ENCODE data around the gene SARDH.

SARDH gene

DNA sequence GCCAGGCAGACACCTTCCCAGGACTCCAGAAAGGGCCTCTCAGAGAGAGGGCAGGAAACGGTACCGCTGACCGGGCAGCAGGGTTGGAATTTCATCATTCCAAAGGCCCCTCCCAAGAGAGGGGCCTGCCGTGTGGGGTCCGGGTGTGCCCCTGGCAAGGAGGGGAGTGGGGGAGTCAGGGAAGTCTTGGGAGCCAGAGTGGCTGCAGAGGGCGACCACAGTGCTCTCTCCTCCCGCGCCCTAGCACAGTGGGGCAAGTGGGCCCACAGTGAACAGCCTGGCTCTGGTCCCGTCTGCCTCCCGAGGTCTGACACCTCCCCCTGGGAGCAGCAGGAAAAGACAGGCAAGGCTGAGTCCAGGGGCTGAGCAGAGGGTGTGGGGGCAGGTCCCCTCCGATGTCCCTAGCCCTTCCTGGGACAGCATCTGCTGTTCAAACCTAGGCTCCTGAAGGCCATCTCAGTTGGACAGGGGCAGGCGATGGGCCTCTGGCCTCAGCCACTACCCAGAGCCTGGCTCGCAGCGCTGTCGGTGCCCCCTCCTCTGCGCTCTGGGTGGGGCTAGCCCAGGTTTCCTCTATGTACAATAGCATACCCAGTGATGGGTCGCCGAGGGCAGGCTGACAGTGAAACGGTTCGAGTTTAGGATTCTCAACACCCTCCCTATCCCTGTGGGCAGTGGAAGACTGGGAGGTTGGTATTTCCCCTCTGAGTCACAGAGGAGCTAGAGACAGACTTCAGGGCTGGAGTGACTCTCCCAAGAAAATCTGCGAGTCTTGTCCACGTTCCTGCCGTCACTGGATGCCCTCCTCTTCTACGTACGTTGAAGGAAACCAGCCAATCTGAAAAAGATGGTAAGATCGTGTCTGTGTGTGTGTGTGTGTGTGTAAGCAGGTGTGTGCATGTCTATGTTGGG lies 25.4 kb upstream of the SARDH start:
- Histone ChIP-seq H3K4me3 (ENCODE audit: low read length) (no peak overlapping the region), H3K36me3 (ENCODE audit: control insufficient read depth, insufficient read depth, low read length) (peaks cover 4% of the 10 kb centered on the region), H3K9me3 (ENCODE audit: control insufficient read depth, low read length) (no peaks in the 10 kb centered on the region), H3K4me1 (ENCODE audit: control insufficient read depth, insufficient read depth, low read length) (no peaks in the 10 kb centered on the region), H3K27me3 (ENCODE audit: control insufficient read depth, insufficient read depth, low read length) (no peaks in the 10 kb centered on the region), H3K9ac (ENCODE audit: low read length) (no peak overlapping the region)

DNA sequence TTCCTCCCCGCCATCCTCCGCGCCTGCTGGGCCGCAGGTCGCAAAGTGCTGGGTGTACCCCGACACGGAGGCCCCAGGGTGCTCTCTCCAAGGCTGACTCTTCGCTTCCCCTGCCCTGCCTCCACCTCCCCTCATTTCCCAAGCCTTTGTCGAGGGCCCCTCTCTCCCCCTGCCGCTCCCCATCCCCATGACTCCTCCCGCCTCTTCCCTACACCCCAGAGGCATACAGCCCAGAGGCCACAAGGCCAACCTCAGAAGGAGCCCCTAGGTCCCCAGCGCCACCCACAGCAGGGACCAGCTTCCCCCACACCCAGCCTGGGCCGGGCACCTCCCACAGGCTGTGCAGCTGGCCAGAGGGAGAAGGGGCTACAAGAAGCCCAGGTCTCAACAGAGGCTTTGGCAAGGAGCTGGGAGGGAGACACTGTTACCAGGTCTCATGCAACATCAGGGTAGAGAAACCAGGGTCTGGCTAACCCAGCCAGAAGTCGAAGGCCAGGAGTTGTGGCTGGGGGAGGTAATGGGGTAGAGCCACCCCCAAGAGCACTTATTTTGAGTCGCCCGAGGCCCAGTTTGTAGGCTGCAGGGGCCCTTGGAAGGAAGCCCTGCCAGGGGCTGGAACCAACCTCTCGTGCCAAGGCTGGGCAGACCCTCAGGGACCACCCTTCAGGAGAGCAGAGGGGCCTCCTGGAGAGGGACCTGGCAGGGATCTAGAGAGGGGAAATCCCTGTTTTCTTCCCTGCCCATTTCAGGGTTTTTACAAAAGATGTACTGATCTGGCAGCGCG lies 24.5 kb upstream of the SARDH start:
- H3K4me1 ChIP-seq (ENCODE audit: control insufficient read depth, insufficient read depth, low read length) = no peaks in the 10 kb centered on the region
- no peak overlapping the region for H3K4me3 ChIP-seq (ENCODE audit: low read length)
- H3K36me3 ChIP-seq (ENCODE audit: control insufficient read depth, insufficient read depth, low read length) = no peaks in the 10 kb centered on the region
- no peak overlapping the region for H3K9ac ChIP-seq (ENCODE audit: low read length)
- H3K9me3 ChIP-seq (ENCODE audit: control insufficient read depth, low read length) = no peaks in the 10 kb centered on the region
- no peaks in the 10 kb centered on the region for H3K27me3 ChIP-seq (ENCODE audit: control insufficient read depth, insufficient read depth, low read length)

DNA sequence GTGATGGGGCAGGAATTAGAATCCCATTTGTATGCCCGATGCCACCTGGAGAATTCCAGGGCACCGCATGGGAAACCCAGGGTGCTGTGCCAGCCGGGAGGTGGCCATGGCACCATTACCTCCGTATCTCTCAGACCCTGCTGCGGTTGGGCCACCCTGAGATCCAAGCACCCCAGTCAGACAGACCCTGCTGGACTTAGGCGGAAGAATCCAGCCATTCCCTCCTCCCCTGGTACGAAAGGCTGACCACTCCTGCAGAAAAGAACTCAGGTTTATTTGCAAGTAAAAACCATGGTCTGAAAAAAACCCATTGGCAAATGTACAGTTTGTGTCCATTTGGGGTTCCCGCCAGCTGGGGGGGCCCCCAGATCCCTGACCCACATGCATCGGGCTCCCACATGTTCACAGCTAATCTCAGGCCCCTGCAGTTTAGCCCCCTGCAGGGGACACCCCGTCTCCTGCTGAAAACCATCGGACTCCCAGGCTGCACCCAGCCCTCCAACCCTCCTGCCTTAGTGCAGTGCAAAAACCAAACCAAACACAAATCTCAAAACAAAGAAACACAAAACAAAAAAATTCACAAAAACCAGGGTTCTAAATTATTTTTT lies 23.6 kb upstream of the SARDH start:
- Histone ChIP-seq H3K4me3 (ENCODE audit: low read length) (no peak overlapping the region), H3K4me1 (ENCODE audit: control insufficient read depth, insufficient read depth, low read length) (no peaks in the 10 kb centered on the region), H3K9me3 (ENCODE audit: control insufficient read depth, low read length) (no peaks in the 10 kb centered on the region), H3K27me3 (ENCODE audit: control insufficient read depth, insufficient read depth, low read length) (no peaks in the 10 kb centered on the region), H3K36me3 (ENCODE audit: control insufficient read depth, insufficient read depth, low read length) (no peaks in the 10 kb centered on the region), H3K9ac (ENCODE audit: low read length) (no peak overlapping the region)

DNA sequence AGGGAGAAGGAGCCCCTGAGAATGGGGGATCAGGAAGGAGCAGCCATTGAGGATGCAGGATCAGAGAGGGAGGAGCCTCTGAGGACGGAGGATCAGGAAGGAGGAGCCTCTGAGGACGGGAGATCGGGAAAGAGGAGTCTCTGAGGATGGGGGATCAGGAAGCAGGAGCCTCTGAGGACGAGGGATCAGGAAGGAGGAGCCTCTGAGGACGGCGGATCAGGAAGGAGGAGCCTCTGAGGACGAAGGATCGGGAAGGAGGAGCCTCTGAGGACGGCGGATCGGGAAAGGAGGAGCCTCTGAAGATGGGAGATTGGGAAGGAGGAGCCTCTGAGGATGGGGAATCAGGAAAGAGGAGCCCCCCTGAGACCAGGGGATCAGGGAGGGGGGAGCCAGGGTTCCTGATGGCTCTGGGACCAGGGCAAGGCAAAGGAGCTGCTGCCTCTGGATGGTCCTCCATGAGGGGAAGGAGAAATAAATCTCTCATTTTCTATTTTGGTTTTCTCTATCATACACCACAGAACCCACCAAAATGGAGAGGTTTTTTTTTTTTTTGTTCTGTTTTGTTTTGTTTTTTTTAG lies 22.6 kb upstream of the SARDH start:
- H3K36me3 ChIP-seq (ENCODE audit: control insufficient read depth, insufficient read depth, low read length) = no peaks in the 10 kb centered on the region
- no peaks in the 10 kb centered on the region for H3K4me1 ChIP-seq (ENCODE audit: control insufficient read depth, insufficient read depth, low read length)
- H3K9me3 ChIP-seq (ENCODE audit: control insufficient read depth, low read length) = no peaks in the 10 kb centered on the region
- no peak overlapping the region for H3K9ac ChIP-seq (ENCODE audit: low read length)
- no peak overlapping the region for H3K4me3 ChIP-seq (ENCODE audit: low read length)
- H3K27me3 ChIP-seq (ENCODE audit: control insufficient read depth, insufficient read depth, low read length) = no peaks in the 10 kb centered on the region

DNA sequence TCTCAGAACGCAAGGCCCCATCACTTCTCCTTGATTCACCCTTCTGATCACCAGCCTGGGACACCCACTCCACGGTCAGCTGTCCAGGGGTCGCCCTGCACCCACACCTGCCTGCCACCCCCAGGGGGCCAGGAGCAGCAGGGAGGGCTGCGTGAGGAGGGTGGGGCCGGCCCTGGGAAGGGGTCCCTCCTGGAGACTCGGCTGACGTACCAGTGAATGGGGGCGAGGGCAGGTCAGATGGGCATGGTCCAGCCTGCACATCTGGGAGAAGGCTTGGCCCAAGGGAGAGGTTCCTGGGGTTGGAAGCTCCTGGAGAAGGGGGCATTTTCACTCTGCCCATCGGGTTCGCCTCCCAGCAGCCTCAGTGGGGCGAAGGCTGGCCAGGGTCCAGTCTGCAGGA lies 21.8 kb upstream of the SARDH start:
- H3K9ac ChIP-seq (ENCODE audit: low read length) = no peak overlapping the region
- no peaks in the 10 kb centered on the region for H3K36me3 ChIP-seq (ENCODE audit: control insufficient read depth, insufficient read depth, low read length)
- H3K9me3 ChIP-seq (ENCODE audit: control insufficient read depth, low read length) = no peaks in the 10 kb centered on the region
- H3K27me3 ChIP-seq (ENCODE audit: control insufficient read depth, insufficient read depth, low read length) = no peaks in the 10 kb centered on the region
- H3K4me3 ChIP-seq (ENCODE audit: low read length) = no peak overlapping the region
- H3K4me1 ChIP-seq (ENCODE audit: control insufficient read depth, insufficient read depth, low read length) = no peaks in the 10 kb centered on the region

DNA sequence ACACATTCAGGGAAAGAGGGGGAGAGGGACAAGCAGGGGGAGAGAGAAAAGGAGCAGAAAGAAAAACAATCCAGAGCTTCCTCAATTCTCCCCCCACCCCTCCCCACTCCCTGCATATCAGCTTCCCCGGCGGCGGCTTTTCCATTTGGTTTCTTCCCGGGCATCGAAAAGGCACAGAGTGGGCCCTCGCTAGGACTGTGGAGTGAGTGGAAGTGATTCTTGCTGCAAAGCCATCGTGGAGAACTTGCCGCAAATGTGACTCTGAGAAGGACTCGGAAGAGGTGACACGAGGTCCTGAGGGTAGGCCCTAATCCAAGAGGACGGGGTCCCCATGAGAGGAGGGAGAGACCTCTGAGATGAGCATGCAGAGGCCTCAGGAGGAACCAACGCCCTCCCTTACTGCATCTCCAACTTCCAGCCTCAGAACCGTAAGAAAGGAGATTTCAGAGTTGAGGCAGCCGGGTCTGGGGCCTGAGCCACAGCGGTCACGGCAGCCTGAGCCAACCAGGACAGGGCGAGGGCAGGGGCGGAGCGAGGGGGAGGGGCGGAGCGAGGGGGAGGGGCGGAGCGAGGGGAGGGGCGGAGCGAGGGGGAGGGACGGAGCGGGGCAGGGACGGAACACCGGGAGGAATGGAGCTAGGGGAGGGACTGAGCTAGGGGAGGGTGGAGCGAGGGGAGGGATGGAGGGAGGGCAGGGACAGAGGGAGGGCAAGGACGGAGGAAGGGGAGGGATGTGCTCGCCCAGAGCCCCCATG lies 21.2 kb upstream of the SARDH start:
- Histone ChIP-seq H3K4me3 (ENCODE audit: low read length) (no peak overlapping the region), H3K9me3 (ENCODE audit: control insufficient read depth, low read length) (no peaks in the 10 kb centered on the region), H3K4me1 (ENCODE audit: control insufficient read depth, insufficient read depth, low read length) (no peaks in the 10 kb centered on the region), H3K9ac (ENCODE audit: low read length) (no peak overlapping the region), H3K36me3 (ENCODE audit: control insufficient read depth, insufficient read depth, low read length) (no peaks in the 10 kb centered on the region), H3K27me3 (ENCODE audit: control insufficient read depth, insufficient read depth, low read length) (no peaks in the 10 kb centered on the region)

DNA sequence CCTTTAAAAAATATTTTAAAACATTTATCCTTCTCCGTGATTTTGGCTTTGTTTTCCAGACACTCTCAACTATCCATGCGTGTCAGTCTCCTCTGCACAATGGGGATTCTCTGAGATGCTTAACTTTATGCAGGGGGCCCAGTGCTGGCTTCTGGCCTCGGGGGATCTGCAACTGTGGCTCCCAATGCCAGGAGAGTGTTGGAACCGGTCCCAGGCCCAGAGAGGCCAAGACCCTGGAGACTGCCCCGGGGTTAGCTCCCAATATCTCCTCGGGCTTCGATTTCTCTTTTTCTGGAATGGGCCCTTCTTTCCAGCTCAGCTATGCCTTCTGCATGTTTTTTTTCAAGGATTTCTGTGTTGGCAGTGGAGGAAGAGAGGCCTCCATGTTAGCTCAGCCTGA lies 20.1 kb upstream of the SARDH start:
- Histone ChIP-seq H3K36me3 (ENCODE audit: control insufficient read depth, insufficient read depth, low read length) (no peaks in the 10 kb centered on the region), H3K4me1 (ENCODE audit: control insufficient read depth, insufficient read depth, low read length) (no peaks in the 10 kb centered on the region), H3K27me3 (ENCODE audit: control insufficient read depth, insufficient read depth, low read length) (no peaks in the 10 kb centered on the region), H3K9me3 (ENCODE audit: control insufficient read depth, low read length) (no peaks in the 10 kb centered on the region), H3K9ac (ENCODE audit: low read length) (no peak overlapping the region), H3K4me3 (ENCODE audit: low read length) (no peak overlapping the region)

DNA sequence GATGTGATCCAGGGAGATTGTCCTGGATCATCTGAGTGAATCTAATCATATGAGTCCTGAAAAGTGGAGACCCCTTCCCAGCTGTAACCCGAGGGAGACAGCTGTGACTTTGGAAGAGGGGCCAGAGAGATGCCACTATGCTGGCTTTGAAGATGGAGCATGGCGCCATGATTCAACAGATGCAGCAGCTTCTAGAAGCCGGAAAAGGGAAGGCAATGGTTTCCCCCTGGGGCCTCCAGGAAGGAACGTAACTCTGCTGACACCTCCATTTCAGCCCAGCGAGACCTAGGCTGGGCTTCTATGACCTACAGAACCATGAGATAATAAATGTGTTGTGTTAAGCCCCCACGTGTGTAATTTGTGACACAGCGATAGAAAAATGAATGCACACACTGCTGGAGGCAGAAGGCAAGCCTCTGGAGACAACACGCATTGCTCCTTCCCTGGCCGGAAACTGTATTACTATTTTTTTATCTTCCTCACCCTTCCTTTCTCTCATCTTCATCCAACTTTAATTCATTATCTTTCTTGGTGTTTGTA lies 16.6 kb upstream of the SARDH start:
- Histone ChIP-seq H3K36me3 (ENCODE audit: control insufficient read depth, insufficient read depth, low read length) (no peaks in the 10 kb centered on the region), H3K4me1 (ENCODE audit: control insufficient read depth, insufficient read depth, low read length) (no peaks in the 10 kb centered on the region), H3K27me3 (ENCODE audit: control insufficient read depth, insufficient read depth, low read length) (peaks cover 7% of the 10 kb centered on the region), H3K9me3 (ENCODE audit: control insufficient read depth, low read length) (no peaks in the 10 kb centered on the region), H3K9ac (ENCODE audit: low read length) (no peak overlapping the region), H3K4me3 (ENCODE audit: low read length) (no peak overlapping the region)

DNA sequence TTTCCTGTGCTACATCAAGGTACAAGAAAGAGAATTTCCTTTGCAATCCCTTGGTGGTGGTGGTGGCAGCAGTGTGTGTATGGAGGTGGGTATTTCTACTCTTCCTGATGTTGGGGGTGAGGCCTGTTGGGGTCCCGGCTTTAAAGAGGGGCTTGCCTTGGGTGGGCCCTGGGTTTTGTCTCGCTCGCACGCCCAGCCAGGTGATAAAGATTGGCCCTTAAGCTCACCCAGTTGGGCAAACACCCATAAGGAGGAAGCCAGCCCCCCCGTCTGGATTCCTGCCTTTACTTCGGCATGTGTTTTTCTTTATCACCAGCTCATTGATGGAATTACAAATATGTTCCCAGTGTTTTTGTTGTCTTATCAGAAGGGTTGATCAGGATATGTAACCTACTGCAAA lies 16.0 kb upstream of the SARDH start:
- Histone ChIP-seq H3K36me3 (ENCODE audit: control insufficient read depth, insufficient read depth, low read length) (no peaks in the 10 kb centered on the region), H3K9ac (ENCODE audit: low read length) (no peak overlapping the region), H3K4me3 (ENCODE audit: low read length) (no peak overlapping the region), H3K9me3 (ENCODE audit: control insufficient read depth, low read length) (no peaks in the 10 kb centered on the region), H3K4me1 (ENCODE audit: control insufficient read depth, insufficient read depth, low read length) (no peaks in the 10 kb centered on the region), H3K27me3 (ENCODE audit: control insufficient read depth, insufficient read depth, low read length) (peaks cover 7% of the 10 kb centered on the region)

DNA sequence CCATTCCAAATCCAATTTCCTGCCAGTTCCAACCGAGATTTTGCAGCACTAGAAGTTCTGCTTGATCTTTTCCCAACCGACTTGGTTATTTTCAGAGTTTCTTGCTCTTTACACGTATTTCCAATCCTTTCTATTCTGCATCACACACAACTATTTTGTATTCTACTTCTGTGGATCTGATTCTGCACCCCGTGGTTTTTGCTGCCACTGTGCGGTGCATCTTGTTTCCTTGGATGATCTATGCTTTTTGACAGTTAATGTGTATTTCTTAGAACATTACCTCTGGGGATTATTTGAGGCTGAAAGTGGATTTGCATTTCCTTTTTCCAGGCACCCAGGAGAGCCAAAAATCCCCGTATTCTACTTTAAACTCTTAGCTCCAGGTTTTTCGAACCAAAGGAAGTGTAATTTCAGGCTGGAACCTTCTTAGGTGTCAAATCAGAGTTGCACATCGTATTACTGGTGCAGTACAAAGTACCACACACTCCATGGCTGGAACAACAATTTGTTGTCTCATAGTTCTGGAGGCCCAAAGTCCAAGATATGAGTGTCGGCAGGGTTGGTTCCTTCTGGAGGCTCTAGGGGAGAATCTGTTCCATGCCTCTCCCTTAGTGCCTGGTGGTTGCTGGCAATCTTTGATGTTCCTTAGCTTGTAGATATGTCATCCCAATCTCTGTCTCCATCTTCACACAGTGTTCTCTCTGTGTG lies 14.7 kb upstream of the SARDH start:
- peaks cover 7% of the 10 kb centered on the region for H3K27me3 ChIP-seq (ENCODE audit: control insufficient read depth, insufficient read depth, low read length)
- H3K9me3 ChIP-seq (ENCODE audit: control insufficient read depth, low read length) = no peaks in the 10 kb centered on the region
- no peak overlapping the region for H3K9ac ChIP-seq (ENCODE audit: low read length)
- H3K36me3 ChIP-seq (ENCODE audit: control insufficient read depth, insufficient read depth, low read length) = no peaks in the 10 kb centered on the region
- H3K4me3 ChIP-seq (ENCODE audit: low read length) = no peak overlapping the region
- H3K4me1 ChIP-seq (ENCODE audit: control insufficient read depth, insufficient read depth, low read length) = no peaks in the 10 kb centered on the region

Measured in mucosa of stomach (tissue), 1 donor.